ENCODE measurements around the gene GSDMA.

Gene GSDMA

DNA sequence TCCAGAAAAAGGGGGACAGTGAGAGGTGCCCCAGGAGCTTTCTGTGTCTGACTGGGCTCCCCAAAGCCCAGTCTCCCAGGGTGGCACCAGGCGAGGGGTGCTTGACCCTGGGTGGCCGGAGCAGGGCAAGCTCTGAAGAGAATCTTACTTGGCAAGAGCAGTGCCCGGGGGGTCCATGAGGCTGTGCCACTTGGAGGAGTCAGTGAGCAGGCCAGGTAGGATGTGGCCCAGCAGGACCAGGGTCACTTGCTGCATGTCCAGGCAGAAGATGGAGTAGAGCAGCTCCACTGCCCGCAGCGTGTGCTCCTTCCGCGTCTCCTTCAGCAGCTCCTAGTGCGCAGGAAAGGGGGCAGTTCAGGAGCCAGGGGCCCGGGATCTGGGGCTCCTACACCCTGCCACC lies 59.7 kb downstream of the GSDMA start:
- no peak for DNase-seq (ENCODE audit: low read depth)

- no peak for DNase-seq (ENCODE audit: low read depth)
Measured at GRCh38 chr17:40022961-40023541, 60.2 kb downstream of the GSDMA start.

DNA sequence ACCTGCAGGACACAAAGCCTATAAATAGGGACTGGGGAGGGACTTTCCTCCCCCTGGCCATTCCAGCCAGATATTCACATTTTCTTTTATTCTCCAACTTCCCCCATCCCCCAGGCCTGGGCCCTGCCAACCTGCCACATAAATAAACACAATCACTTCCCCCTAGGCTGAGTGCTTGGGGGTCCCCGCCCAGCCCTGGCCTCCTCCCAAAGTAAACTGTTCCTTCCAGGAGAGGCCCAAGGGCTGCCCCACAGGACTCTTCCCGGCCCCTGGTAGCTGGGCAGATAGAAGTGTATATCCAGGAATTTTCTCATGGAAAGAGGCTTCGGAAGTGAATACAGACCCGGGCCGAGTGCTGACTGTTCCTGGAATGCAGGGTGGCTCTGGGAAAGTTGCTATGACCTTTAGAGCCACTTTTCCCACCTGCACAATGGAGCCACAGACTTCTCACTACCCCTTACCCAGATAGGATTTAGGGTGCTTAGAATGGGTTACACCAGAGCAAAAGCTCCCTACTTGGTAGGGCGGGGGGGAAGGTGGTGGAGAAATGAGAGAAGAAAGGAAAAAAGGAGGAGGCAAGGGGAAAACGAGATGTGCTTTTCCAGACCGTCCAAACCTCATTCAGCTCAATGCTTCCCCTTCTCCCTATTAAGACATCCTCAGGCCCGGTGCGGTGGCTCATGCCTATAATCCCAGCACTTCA lies 60.9 kb downstream of the GSDMA start:
- no peak for DNase-seq (ENCODE audit: low read depth)

DNA sequence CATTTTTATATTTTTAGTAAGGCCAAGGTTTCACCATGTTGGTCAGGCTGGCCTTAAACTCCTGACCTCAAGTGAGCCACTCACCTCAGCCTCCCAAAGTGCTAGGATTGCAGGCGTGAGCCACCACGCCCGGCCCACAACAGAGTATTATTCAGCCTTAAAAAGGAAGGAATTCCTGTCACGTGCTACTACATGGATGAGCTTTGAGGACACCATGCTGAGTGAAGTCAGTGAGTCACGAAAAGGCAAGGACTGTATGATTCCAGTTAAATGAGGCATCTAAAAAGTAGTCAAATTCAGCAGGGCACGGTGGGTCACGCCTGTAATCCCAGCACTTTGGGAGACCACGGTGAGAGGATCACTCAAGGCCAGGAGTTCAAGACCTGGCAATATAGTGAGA lies 62.1 kb downstream of the GSDMA start:
- no peak for DNase-seq (ENCODE audit: low read depth)

DNA sequence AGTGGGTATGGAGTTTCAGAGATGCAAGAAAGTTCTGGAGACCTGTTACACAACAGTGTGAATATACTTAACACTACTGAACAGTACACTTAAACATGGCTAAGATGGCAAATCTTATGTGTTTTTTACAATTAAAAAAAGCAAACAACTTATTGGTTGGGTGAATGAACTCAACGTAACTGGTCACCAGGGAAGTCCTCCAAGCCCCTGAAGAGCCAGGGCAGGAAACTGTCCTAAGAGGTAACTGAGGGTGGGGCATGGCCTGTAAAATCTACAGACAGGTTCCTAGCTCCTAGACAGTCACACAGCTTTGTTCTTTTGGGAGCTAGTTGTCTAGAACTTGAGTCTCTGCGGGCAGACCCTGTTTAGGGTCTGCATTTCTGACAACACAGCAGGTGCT lies 62.8 kb downstream of the GSDMA start:
- DNase-seq (ENCODE audit: low read depth) = no peak

DNA sequence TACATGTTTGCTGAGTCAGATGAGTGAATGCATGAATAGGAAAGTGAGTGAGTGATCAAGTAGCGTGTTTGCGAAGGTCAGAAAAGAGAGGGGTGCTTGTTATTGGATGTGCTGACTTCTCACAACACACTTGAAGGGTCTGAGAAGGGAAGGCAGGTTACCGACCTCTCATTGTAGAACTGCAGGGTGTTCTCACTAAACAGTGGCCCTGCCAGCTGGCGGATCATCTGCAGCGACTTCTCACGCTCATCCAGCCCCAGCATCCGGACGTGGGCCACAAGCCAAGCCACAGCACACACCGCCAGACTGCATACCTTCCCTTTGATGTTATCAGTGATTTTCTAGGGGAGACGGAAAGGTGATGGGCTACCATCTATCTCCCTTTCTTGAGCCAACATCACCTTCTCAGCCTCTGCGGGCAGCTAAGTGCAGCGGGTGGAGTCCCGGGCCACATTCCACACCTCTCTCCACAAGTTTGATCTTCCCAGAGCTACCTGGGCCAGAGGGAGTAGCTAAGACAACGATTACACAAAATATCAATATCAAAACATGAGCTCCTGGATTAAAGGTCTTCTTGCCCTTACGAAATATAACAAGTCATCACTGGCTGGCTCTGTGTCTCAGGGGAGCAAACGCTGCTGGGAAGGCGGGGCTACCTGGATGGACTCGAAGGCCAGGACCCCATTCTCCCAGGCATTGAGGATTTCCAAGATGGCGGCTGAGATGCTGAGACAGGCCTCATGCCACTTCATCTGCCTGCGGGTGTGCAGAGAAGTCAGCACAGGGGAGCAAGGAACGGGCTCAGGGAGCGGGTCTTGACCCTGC lies 63.4 kb downstream of the GSDMA start:
- DNase-seq (ENCODE audit: low read depth) = no peak

DNA sequence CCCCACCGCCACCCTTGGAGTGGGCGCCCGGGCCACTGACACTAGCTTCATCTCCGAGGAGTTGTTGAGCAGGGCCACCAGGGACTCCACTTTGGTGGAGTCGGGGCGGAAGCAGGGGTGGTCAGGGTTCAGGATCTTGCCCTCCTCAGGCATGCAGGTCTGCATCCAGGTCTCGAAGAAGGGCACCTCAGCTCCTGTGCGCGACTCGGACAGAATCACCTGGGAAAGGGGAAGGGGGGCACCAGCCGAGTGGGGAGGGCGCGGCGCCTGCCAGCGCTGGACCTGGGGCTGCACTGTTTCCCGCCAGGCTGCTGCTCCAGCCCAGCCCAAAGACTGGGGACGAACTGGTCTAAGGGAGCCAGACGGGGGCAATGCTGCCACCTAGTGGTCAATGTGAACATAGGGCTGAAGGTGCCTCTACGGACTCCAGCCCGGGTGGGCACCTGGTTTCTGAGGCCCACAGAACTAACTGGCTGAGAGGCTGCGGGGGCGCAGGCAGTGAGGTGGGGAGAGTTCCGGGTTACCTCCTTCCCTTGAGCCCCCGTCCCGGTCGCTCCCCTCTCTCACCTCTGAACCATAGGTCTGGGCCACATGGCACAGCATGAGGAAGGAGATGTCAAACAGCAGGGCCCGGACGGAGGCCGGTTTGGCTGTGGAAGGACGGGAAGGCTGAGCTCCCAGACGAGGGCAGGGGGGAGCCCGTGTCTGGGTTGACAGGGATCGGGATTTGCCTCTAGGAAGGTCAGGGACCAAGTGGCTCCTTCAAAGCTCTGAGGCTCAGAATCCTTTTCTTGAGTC lies 64.2 kb downstream of the GSDMA start:
- DNase-seq (ENCODE audit: low read depth) = no peak

Data from HS-5 (cell line).